Gastroesophageal sphincter (tissue), 4 donors: ENCODE results near the gene RXRB. TPM values are rescaled to one million over a fixed set of nuclear protein-coding genes. Genes with fewer than 3 reads are reported as not detected.

Experiments used
- ATAC-seq: fragments of 150-250 bp; one replicate; pipeline ENCODE4 v1.9.1; 2016; ENCODE audit warnings: mild to moderate bottlenecking, moderate library complexity
- H3K27ac ChIP-seq, 4 donors: fragments of 200-600 bp; sonication (generic) in 3 of 4; 1 replicate in 3 of 4; 2 replicates in 1 of 4; pipeline ENCODE4 v1.5.1; 2016 to 2019
- H3K27me3 ChIP-seq: fragments of 200-600 bp; sonication (generic); one replicate; pipeline ENCODE4 v1.5.1; 2019
- H3K36me3 ChIP-seq, 2 donors: fragments of 200-600 bp; sonication (generic); one replicate each; pipeline ENCODE4 v1.5.1; 2019; ENCODE audit warnings: control low read depth in 1 of 2
- H3K4me1 ChIP-seq, 3 donors: fragments of 200-600 bp; sonication (generic); 1 replicate in 2 of 3; 2 replicates in 1 of 3; pipeline ENCODE4 v1.5.1; 2016 to 2019; ENCODE audit warnings: control low read depth in 2 of 3
- H3K4me3 ChIP-seq, 2 donors: fragments of 200-600 bp; sonication (generic); one replicate each; pipeline ENCODE4 v1.5.1; 2019; ENCODE audit warnings: mild to moderate bottlenecking in 1 of 2, moderate library complexity in 1 of 2
- H3K9me3 ChIP-seq, 3 donors: fragments of 200-600 bp; sonication (generic); one replicate each; pipeline ENCODE4 v1.5.1; 2017 to 2019; ENCODE audit warnings: control low read depth in 2 of 3
- EP300 ChIP-seq: sonication (generic); formaldehyde crosslinking; IDR thresholded peaks from one replicate; pipeline ENCODE4 v1.6.1; 2017; ENCODE audit warnings: antibody characterized with exemption, mild to moderate bottlenecking
- POLR2A ChIP-seq, 2 donors: fragments of 450-650 bp; IDR thresholded peaks; one replicate each; pipeline ENCODE4 v1.6.1; 2017; ENCODE audit warnings: antibody characterized with exemption in 2 of 2, mild to moderate bottlenecking in 2 of 2, moderate library complexity in 1 of 2
- POLR2AphosphoS5 ChIP-seq: sonication (generic); formaldehyde crosslinking; IDR thresholded peaks from one replicate; pipeline ENCODE4 v1.6.1; 2017; ENCODE audit warnings: antibody characterized with exemption
- WGBS, 2 donors: methylation state at CpG; one replicate each; pipeline ENCODE4 v1.1.5; 2018; ENCODE audit warnings: low coverage in 1 of 2; 5-methylcytosine and 5-hydroxymethylcytosine counted together
- small RNA-seq, 4 donors: library from RNA; depleted of rRNA; stranded (forward); fragments of <200 nt; gene quantifications; one replicate each; pipeline ENCODE3, GENCODE V24; 2016
- total RNA-seq, 4 donors: library from RNA; depleted of rRNA; stranded (reverse); fragments of >200 nt; gene quantifications; one replicate each; pipeline ENCODE4 v1.1.0, GENCODE V29; 2016
- TF ChIP-seq, protein P1 (sequence below), 4 experiments: fragments of 200-600 bp in 2 of 4; fragments of 450-650 bp in 2 of 4; sonication (generic) in 1 of 4; IDR thresholded peaks; one replicate each; pipeline ENCODE4 v1.5.1; 2017 to 2019; ENCODE audit warnings: antibody characterized with exemption in 4 of 4, mild to moderate bottlenecking in 2 of 4, moderate library complexity in 2 of 4

The RXRB gene
- total RNA-seq, 4 donors from 2014 or later = 20.0 to 38.8 (median 28.9) TPM

GRCh38 chr6:33147807-33148666 lies 52.4 kb downstream of the RXRB start:
- 37 to 51% methylated on average over 8 of the region's 8 CpGs for WGBS, 2 donors
- Histone ChIP-seq H3K27ac (no peak overlapping the region), H3K36me3 (no peaks in the 10 kb centered on the region), H3K4me3 (no peak overlapping the region), H3K27me3 (peaks cover 59% of the 10 kb centered on the region), H3K4me1 (no peaks in the 10 kb centered on the region), H3K9me3 (peaks cover 0 to 16% (median 0%) of the 10 kb centered on the region in 3 donors)
- no peak for ATAC-seq
- TF ChIP-seq, protein P1, sequence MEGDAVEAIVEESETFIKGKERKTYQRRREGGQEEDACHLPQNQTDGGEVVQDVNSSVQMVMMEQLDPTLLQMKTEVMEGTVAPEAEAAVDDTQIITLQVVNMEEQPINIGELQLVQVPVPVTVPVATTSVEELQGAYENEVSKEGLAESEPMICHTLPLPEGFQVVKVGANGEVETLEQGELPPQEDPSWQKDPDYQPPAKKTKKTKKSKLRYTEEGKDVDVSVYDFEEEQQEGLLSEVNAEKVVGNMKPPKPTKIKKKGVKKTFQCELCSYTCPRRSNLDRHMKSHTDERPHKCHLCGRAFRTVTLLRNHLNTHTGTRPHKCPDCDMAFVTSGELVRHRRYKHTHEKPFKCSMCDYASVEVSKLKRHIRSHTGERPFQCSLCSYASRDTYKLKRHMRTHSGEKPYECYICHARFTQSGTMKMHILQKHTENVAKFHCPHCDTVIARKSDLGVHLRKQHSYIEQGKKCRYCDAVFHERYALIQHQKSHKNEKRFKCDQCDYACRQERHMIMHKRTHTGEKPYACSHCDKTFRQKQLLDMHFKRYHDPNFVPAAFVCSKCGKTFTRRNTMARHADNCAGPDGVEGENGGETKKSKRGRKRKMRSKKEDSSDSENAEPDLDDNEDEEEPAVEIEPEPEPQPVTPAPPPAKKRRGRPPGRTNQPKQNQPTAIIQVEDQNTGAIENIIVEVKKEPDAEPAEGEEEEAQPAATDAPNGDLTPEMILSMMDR (IDR thresholded peaks at IDR 0.05) = peak; percentile 72 to 83 (median 76)
- TF ChIP-seq EP300 = no peak

DNA sequence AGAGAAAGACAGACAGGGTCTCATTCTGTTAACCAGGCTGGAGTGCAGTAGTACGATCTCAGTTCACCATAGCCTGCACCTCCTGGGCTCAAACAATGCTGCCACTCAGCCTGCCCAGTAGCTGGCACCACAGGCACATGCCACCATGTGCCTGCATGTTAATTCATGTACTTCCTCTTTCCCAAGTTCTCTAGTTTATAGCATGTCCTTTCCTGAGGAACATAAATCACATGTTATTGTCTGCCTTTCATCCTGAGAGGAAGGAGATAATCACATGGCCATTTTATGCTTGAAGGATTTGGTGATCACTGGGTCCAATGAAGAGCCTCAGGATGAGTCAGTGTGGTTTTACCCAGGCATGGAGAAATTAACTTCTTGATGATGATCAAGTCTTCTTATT lies 56.1 kb downstream of the RXRB start:
- Histone ChIP-seq H3K4me3 (no peak overlapping the region), H3K27ac (no peak overlapping the region), H3K4me1 (no peaks in the 10 kb centered on the region), H3K27me3 (peaks cover 44% of the 10 kb centered on the region), H3K36me3 (no peaks in the 10 kb centered on the region), H3K9me3 (no peaks in the 10 kb centered on the region)
- TF ChIP-seq, protein P1 (IDR thresholded peaks at IDR 0.05) = no peak
- TF ChIP-seq POLR2AphosphoS5 = no peak
- no peak for TF ChIP-seq EP300
- no peak for TF ChIP-seq POLR2A (IDR thresholded peaks at IDR 0.05)
- 58% methylated on average over 1 of the region's 1 CpG; no CpG with 5 or more reads in 1 of the 2 donors for WGBS, 2 donors
- ATAC-seq = peak; percentile 36

Small RNA genes lying within 50 kb of the gene (small RNA-seq; reads per million reads assigned to genes)
- gene MIR219A1 = 1.5 to 3.8 (median 2.6) reads per million in 4 donors
- 0.62 to 2.2 (median 0.99) reads per million in 4 donors for gene RNY4P10

Other genes starting within 250 kb of the RXRB start
- 10 to 100 TPM in 2 of 4 donors, 1 to 10 TPM in 2; 5.8 to 43.8 (median 15.8) TPM for gene HLA-DMA, start 247.6 kb downstream of the RXRB start, total RNA-seq
- gene BRD2, start 232.1 kb downstream of the RXRB start, total RNA-seq = 100 to 1,000 TPM; 107 to 154 (median 124) TPM
- 1 to 10 TPM; 1.1 to 4.4 (median 1.8) TPM for gene HLA-DOA, start 191.1 kb downstream of the RXRB start, total RNA-seq
- gene HLA-DPA1, start 127.0 kb downstream of the RXRB start, total RNA-seq = 100 to 1,000 TPM in 1 of 4 donors, 10 to 100 TPM in 3; 20.2 to 125 (median 45.4) TPM
- 10 to 100 TPM; 32.1 to 86.3 (median 66.9) TPM for gene HLA-DPB1, start 124.7 kb downstream of the RXRB start, total RNA-seq
- 1 to 10 TPM in 1 of 4 donors, under 1 TPM in 3; 0.35 to 1.4 (median 0.45) TPM for gene COL11A2, start 8.2 kb downstream of the RXRB start, total RNA-seq
- gene SLC39A7, start 202 bp upstream of the RXRB start, total RNA-seq = 10 to 100 TPM; 54.6 to 79.9 (median 66.4) TPM
- gene HSD17B8, start 4.0 kb upstream of the RXRB start, total RNA-seq = 10 to 100 TPM in 3 of 4 donors, 1 to 10 TPM in 1; 2.2 to 16.1 (median 12.2) TPM
- gene RING1, start 7.8 kb upstream of the RXRB start, total RNA-seq = 10 to 100 TPM; 12.5 to 23.8 (median 17.7) TPM
- gene VPS52, start 71.2 kb upstream of the RXRB start, total RNA-seq = 10 to 100 TPM; 18.1 to 45.5 (median 31.5) TPM
- gene RPS18, start 71.4 kb upstream of the RXRB start, total RNA-seq = 1,000 to 10,000 TPM; 1,175 to 3,464 (median 2,399) TPM
- gene B3GALT4, start 76.5 kb upstream of the RXRB start, total RNA-seq = 10 to 100 TPM; 12.2 to 23.8 (median 17.3) TPM
- gene WDR46, start 88.6 kb upstream of the RXRB start, total RNA-seq = 10 to 100 TPM; 26.4 to 39.2 (median 35.6) TPM
- gene PFDN6, start 88.9 kb upstream of the RXRB start, total RNA-seq = 10 to 100 TPM; 40.6 to 55.5 (median 50.6) TPM
- gene RGL2, start 98.3 kb upstream of the RXRB start, total RNA-seq = 10 to 100 TPM; 53.7 to 83.0 (median 60.7) TPM
- gene TAPBP, start 113.4 kb upstream of the RXRB start, total RNA-seq = 100 to 1,000 TPM in 1 of 4 donors, 10 to 100 TPM in 3; 62.9 to 136 (median 69.2) TPM
- gene ZBTB22, start 117.1 kb upstream of the RXRB start, total RNA-seq = 10 to 100 TPM; 19.3 to 20.9 (median 20.1) TPM
- 10 to 100 TPM; 29.7 to 49.0 (median 48.1) TPM for gene DAXX, start 122.3 kb upstream of the RXRB start, total RNA-seq
- under 1 TPM in 2 of 4 donors, not detected in 2; 0.67 to 0.79 TPM for gene KIFC1, start 191.2 kb upstream of the RXRB start, total RNA-seq
- gene PHF1, start 210.3 kb upstream of the RXRB start, total RNA-seq = 10 to 100 TPM; 73.0 to 91.0 (median 86.1) TPM
- 100 to 1,000 TPM in 3 of 4 donors, 10 to 100 TPM in 1; 90.2 to 144 (median 124) TPM for gene CUTA, start 217.4 kb upstream of the RXRB start, total RNA-seq
- 10 to 100 TPM in 3 of 4 donors, 1 to 10 TPM in 1; 9.1 to 15.9 (median 12.7) TPM for gene SYNGAP1, start 219.4 kb upstream of the RXRB start, total RNA-seq